ENCODE measurements around the gene MGAM2. TPM values are rescaled to one million over a fixed set of nuclear protein-coding genes. Genes with fewer than 3 reads are reported as not detected.

MGAM2 gene
- total RNA-seq, 1 donor from 2014 or later = 0.15 TPM

GRCh38 chr7:142153400-142153799 is 41.9 kb downstream of the MGAM2 start:
- no peaks in the 10 kb centered on the region for H3K4me1 Mint-ChIP-seq (ENCODE audit: unreplicated experiment)
- no peaks in the 10 kb centered on the region for H3K27me3 Mint-ChIP-seq (ENCODE audit: unreplicated experiment)
- peak; percentile 35 for TF ChIP-seq CTCF (IDR thresholded peaks at IDR 0.05; ENCODE audit: unreplicated experiment)
- DNase-seq (ENCODE audit: low spot score) = peak; percentile 26
- no peaks in the 10 kb centered on the region for H3K36me3 Mint-ChIP-seq (ENCODE audit: low read depth, unreplicated experiment)
- no peak overlapping the region for H3K27ac Mint-ChIP-seq (ENCODE audit: unreplicated experiment)
- no peak overlapping the region for H3K4me3 Mint-ChIP-seq (ENCODE audit: unreplicated experiment)
- no peaks in the 10 kb centered on the region for H3K9me3 Mint-ChIP-seq (ENCODE audit: unreplicated experiment)

GRCh38 chr7:142158736-142159496 is 47.4 kb downstream of the MGAM2 start:
- H3K27ac Mint-ChIP-seq (ENCODE audit: unreplicated experiment) = no peak overlapping the region
- H3K9me3 Mint-ChIP-seq (ENCODE audit: unreplicated experiment) = no peaks in the 10 kb centered on the region
- H3K4me1 Mint-ChIP-seq (ENCODE audit: unreplicated experiment) = no peaks in the 10 kb centered on the region
- no peak for TF ChIP-seq CTCF (IDR thresholded peaks at IDR 0.05; ENCODE audit: unreplicated experiment)
- H3K4me3 Mint-ChIP-seq (ENCODE audit: unreplicated experiment) = no peak overlapping the region
- no peak for DNase-seq (ENCODE audit: low spot score)
- H3K27me3 Mint-ChIP-seq (ENCODE audit: unreplicated experiment) = no peaks in the 10 kb centered on the region
- H3K36me3 Mint-ChIP-seq (ENCODE audit: low read depth, unreplicated experiment) = no peaks in the 10 kb centered on the region

- no peaks in the 10 kb centered on the region for H3K36me3 Mint-ChIP-seq (ENCODE audit: low read depth, unreplicated experiment)
- TF ChIP-seq CTCF (IDR thresholded peaks at IDR 0.05; ENCODE audit: unreplicated experiment) = no peak
- no peak for DNase-seq (ENCODE audit: low spot score)
- H3K27me3 Mint-ChIP-seq (ENCODE audit: unreplicated experiment) = no peaks in the 10 kb centered on the region
- no peaks in the 10 kb centered on the region for H3K9me3 Mint-ChIP-seq (ENCODE audit: unreplicated experiment)
- H3K27ac Mint-ChIP-seq (ENCODE audit: unreplicated experiment) = no peak overlapping the region
- peaks cover 10% of the 10 kb centered on the region for H3K4me1 Mint-ChIP-seq (ENCODE audit: unreplicated experiment)
- no peak overlapping the region for H3K4me3 Mint-ChIP-seq (ENCODE audit: unreplicated experiment)
These were observed 50.4 kb downstream of the MGAM2 start for GRCh38 chr7:142161921-142162320.

GRCh38 chr7:142168746-142169145 is 57.2 kb downstream of the MGAM2 start:
- Mint-ChIP-seq H3K9me3 (ENCODE audit: unreplicated experiment) (no peaks in the 10 kb centered on the region), H3K27ac (ENCODE audit: unreplicated experiment) (no peak overlapping the region), H3K36me3 (ENCODE audit: low read depth, unreplicated experiment) (no peaks in the 10 kb centered on the region), H3K27me3 (ENCODE audit: unreplicated experiment) (no peaks in the 10 kb centered on the region), H3K4me1 (ENCODE audit: unreplicated experiment) (peaks cover 14% of the 10 kb centered on the region), H3K4me3 (ENCODE audit: unreplicated experiment) (no peak overlapping the region)
- no peak for TF ChIP-seq CTCF (IDR thresholded peaks at IDR 0.05; ENCODE audit: unreplicated experiment)
- DNase-seq (ENCODE audit: low spot score) = peak; percentile 19

GRCh38 chr7:142172932-142173331 is 61.4 kb downstream of the MGAM2 start:
- no peaks in the 10 kb centered on the region for H3K36me3 Mint-ChIP-seq (ENCODE audit: low read depth, unreplicated experiment)
- no peaks in the 10 kb centered on the region for H3K9me3 Mint-ChIP-seq (ENCODE audit: unreplicated experiment)
- no peaks in the 10 kb centered on the region for H3K27me3 Mint-ChIP-seq (ENCODE audit: unreplicated experiment)
- H3K4me3 Mint-ChIP-seq (ENCODE audit: unreplicated experiment) = no peak overlapping the region
- no peak for TF ChIP-seq CTCF (IDR thresholded peaks at IDR 0.05; ENCODE audit: unreplicated experiment)
- no peak for DNase-seq (ENCODE audit: low spot score)
- H3K4me1 Mint-ChIP-seq (ENCODE audit: unreplicated experiment) = no peaks in the 10 kb centered on the region
- H3K27ac Mint-ChIP-seq (ENCODE audit: unreplicated experiment) = no peak overlapping the region
